Inflammatory macrophage (primary cell): ENCODE results near the gene SMIM35.
A peak's percentile ranks its signal among the peaks of the same experiment; 100 is the strongest.

ENCODE experiments used
- DNase-seq, 2 donors: peaks; one replicate each; pipeline ENCODE4 v3.0.0-alpha.2; 2020 to 2022

SMIM35 gene

GRCh38 chr11:118057251-118058145 is 29.3 kb downstream of the SMIM35 start:
- DNase-seq = peak in 1 of 2 donors; percentile 40

- DNase-seq = peak in 1 of 2 donors; percentile 34
These were observed 30.0 kb downstream of the SMIM35 start for GRCh38 chr11:118056806-118057205.

- DNase-seq = no peak
These were observed 30.8 kb downstream of the SMIM35 start for GRCh38 chr11:118055966-118056365.

DNA sequence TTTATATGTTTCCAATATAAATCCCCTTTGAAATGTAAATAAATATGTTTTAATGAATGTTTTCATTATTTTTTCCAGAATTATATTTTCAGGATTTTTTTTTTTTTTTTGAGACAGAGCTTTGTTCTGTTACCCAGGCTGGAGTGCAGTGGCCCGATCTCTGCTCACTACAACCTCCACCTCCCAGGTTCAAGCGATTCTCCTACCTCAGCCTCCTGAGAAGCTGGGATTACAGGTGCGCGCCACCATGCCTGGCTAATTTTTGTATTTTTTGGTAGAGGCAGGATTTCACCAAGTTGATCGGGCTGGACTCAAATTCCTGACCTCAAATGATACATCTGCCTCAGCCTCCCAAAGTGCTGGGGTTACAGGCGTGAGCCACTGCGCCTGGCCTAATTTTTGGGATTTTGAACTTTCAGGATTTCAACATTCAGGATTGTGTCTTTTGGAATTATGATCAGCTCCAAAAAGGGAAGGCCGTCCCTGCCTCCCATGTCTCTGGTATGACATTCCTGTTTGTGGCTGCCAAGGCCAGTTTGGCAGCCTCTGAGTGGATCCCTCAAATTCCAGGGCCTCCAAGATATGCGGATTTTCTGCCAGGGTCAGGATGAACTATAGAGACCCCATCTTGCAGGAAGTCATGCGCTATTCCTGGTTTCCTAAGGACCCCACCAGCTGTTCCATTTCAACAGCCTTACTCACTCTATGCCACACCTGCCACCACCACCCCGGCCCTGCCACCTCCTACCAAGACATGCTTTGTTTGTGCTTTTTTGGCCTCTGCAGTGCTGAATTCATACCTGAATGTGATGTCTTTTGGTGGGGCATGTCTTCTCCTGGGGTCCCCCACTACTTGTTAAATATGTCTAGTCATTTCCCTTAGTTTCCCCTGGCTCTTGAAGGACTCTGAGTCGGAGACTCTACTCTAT is 31.8 kb downstream of the SMIM35 start:
- DNase-seq = no peak

DNA sequence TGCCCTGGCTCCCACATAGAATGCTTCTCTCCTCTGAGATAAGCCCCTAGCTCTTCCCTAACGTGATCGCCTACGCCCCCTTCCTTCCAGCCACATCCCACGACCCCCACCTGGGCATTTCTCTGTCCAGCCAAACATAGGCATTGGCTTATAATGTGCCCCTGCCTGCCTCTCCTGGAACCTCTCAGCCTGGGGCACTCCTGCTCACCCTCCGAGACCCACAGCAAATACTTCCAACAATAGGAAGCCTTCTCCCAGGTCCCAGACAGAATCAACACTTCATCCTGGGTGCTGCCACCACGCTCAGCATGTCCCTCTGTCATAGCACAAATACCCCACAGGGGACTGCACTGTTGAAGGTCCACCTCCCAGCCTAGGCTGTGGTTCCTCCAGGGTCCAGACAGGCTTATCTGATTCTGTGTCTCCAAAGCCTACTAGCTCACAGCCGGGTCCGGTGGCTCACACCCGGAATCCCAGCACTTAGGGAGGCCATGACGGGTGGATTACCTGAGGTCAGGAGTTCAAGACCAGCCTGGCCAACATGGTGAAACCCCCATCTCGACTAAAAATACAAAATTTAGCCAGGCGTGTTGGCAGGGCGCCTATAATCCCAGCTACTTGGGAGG is 34.1 kb downstream of the SMIM35 start:
- no peak for DNase-seq

DNA sequence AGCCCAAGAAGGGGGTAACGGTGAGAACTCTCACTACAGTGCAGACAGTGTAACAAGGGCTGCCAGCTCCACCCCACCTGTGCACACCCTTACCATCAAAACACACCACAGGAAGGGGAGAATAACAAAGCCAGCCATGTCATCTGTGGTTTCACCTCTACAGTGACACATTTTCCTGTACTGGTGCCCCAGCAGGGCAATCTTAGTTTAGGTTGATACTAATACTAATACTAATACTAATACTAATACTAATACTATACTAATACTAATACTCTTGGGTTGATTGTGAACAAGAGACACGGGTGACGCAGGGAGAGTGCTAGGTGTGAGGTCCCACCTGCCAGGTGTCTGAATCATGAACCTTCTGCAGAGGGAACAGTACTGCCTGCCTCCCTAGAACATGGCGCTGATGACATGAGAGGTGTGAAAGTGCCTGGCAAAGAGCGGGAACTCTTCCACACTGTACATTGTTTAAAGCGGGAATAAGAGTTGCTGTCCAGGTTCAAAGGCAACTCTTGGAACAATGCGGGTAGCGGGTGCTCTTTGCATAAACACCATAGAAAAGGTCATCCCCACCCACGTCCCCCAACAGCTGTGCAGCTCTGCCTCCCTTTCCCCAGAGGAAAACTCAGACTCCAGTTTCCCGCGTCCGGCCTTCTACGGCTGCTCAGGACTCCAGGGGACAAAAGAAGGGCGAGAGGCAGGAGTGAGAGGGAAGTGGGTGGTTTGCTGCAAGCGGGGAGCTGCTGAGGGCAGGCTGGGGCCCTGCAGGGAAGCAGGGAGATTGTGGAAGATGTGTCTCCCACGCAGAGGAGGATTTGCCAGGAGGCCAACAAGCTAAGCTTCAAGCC is 34.9 kb downstream of the SMIM35 start:
- DNase-seq = peak; percentile 31 to 61

GRCh38 chr11:118051136-118051610 is 35.6 kb downstream of the SMIM35 start:
- DNase-seq = no peak

DNA sequence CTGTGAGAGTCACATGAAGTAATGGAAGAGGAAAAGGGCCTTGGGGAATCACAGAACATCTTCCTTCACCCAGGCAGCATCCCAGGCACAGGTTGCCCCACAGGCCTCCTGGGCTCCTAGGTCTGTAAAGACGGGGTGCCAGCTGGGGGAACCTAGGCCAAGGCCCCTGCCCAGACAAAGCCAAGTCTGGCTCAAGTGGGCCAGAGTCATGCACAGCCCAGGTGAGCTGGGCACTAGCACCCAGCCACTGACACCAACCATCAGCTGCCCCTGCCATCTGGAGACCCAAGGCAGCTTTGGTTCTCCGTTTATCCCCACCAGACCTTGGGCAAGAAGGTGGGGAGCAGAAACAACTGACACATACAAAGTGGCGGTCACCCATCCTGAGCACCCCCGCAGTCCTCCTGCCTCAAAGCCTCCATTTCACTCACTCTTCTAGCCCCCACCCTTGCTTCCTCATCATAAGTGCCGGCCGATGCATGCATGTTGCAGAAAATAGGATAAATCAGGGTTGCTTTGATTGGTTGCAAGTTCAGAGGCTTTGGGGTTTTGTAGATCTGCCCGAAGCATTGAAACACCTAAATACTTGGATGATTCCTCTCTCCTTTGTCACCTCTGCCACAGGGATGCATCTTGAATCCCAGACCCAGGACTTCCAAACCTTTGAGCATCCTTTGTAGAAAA is 36.4 kb downstream of the SMIM35 start:
- DNase-seq = no peak

DNA sequence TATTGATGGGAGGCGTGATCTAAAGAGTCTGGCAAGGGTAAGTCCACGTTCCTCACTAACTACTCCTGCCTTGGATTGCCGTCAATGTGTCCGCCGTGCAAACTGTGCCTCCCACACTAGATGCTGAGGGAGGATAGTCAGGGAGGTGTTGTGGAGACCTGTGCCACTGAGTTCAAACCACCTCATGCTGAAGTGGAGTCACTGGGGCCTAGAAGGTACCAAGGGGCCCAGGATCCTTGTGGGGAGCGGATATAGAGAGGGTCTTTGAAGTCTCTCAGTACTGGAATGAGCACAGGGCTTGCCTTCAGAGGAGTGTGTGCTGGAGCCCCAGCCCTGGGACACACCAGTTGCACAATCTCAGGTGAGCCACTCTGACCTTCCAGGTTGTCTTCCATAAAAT is 37.0 kb downstream of the SMIM35 start:
- no peak for DNase-seq

DNA sequence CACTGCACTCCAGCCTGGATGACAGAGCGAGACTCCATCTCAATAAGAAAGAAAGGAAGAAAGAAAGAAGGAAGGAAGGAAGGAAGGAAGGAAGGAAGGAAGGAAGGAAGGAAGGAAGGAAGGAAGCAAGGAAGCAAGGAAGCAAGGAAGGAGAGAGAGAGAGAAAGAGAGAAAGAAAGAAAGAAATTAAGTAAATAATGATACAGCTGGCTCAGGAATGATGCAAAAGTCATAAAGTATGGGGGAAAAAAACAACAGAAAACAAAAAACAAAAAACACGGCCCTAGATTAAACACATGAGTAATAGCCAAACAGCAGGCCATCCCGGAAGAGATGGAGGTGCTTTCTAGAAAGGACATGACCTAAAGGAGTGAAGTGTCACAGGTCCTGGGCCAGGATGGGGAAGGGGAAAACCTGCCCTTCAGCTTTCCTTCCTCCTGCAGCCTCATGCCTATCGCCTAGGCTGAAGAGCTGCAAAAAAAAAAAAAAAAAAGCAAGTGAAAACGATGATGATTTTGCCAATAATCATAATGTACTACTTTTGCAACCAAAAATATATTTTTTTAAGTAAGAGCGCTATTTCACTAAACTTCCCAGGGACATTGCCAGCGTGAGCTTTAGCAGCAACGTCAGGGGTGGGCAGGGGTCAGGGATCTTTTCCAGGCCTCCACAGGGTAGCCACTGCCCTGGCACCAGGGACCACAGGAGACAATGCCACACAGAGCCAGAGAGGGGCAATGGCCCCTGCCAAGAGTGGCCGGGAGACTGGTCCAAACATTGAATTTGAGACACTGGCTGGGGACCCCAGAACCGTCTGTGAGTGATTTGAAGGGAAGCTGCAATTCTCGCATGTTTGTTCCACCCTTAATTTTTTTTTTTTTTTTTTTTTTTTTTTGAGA is 38.0 kb downstream of the SMIM35 start:
- DNase-seq = no peak

- no peak for DNase-seq
These were observed 39.0 kb downstream of the SMIM35 start for GRCh38 chr11:118047749-118048148.

DNA sequence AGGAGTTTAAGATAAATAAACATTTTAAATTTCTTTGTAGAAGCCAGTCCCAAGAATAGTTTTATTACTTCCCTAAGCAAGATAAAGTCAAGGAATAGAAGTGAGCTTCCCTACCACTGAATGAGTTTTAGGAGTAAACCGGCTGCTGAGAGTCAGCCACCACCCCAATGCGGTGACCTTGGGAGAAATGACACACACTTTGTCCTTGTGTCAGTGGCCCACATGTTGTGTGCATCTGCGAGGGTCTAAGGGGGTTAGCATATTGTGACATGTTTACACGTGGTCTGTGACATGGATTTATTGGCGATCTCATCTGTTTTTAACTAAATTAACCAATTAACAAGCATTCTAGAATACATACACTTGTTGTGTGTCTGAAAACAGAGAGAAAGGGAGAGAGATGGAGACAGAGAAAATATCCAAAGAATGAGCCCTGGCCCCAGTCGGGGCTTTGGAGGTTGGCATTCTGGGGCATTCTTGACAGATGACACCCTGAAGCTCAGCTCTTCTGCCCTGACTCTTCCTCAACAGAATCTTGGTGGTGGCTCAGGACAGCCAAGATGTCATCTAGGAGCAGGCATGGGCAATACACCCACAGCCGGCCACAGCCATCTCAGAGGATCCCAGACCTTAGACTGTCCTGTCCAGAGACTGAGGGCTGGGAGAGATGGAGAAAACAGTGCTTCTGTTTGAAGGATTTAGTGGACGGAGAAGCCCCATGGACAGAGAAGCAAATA is 39.6 kb downstream of the SMIM35 start:
- DNase-seq = no peak

DNA sequence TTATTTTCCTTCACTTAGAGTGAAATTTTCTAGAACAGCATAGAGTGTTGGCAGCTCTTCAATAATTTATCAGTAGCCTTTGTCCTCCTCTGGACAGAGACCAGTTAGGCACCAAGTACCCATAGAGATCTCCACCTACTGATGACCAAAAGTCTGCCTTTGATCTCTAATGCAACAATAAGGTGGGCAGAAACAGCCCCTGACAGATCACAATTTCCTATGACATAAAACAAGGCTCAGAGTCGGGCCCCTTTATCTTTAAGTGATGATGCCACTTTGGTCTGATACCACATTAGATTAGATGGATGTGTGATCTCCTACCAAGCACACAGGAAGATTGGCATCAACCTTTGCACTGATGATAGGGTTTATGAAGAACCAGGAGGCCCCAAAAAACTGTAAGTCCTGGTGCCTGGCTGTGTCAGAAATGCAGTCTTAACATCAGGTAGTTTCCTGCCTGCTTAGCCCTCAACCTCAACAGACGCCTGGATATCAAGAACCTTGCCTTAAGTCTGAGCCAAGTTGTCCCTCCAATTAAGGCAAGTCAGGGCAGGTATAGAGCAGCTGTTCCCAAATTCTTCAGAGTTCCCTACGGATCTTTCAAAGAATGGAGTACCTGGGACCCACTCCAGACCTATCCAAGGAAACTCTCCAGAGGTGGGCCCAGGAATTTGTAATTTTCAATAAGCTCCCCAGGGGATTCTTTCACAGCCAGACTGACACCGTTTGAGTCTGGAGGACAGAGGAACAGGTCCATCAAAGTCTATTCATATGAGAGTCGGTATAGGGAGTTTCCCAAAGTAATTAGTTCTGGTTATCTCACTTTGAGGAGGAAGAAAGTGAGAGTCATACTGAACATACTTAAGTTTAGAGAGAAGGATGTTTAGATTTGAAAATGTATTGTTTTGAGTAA is 40.5 kb downstream of the SMIM35 start:
- DNase-seq = no peak

DNA sequence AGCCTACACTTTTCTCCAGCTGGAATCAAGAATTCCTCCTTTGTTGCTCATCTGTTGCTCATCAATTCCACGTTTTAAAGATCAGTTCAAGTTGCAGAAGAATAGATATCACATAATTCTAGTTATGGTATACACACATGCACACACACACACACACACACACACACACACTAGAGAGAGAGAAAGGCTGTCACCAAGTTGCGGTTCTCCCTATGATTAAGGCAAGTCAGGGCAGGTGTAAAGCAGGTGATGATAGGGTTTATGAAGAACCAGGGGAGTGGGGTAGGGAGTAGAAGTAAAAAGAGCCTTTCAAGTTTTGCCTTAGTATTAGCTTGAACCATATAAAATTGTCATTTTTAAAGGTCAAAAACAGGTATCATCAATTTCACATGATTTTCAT is 41.6 kb downstream of the SMIM35 start:
- no peak for DNase-seq

- no peak for DNase-seq
These were observed 44.0 kb downstream of the SMIM35 start for GRCh38 chr11:118042796-118043195.

DNA sequence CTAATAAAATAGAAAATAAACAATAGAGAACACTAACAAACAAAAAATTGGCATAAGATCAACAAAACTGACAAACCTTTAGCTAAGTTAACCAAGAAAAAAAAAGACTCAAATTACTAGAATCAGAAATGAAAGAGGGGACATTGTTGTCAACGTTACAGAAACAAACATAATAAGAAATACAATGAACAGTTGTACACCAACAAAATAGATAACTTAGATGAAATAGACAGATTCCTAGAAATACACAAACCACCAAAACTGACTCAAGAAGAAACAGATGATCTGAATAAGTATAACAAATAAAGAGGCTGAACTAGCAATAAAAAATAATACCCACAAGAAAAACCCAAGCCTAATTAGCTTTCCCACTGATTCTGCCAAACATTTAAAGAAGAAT is 44.6 kb downstream of the SMIM35 start:
- no peak for DNase-seq

DNA sequence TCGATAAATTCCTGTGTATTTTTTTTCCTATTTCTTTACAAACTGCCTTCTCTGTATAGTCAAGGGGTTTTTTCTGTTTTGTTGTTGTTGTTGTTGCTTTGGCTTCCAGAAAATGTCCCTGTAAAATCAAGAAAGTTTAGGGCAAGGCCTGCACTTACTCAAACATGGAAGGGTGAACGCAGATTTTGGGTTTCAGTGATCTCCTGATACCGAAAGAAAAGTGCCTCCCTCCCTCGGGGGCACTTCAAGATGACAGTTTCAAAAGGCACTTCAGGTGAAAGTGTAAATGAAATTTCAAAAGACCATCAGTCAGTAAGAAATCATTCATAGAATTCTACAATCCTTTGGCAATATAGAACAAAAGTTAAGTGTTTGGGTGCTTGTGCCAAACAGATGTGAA is 53.3 kb downstream of the SMIM35 start:
- no peak for DNase-seq

DNA sequence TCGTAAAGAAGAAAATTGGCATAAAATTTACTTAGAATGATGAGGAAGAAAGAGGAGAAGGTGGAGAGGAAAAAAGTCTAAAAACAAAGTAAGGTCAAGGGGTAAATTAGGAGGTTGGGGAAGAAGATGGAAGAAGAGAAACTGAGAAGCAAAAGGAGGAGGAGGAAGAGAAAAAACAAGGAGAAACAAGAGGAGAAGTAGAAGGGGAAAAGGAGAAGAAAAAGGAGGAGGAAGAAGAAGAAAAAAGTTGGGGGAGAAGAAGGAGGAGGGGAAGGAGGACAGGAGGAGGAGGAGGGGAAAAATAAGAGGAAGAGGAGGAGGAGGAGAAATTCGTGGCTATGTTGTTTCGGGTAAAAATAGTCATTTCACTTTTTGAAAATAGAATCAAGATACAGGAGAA is 58.1 kb downstream of the SMIM35 start:
- DNase-seq = no peak
